ENCODE data around the gene GSTA2.
"Not testable (repeated sequence)": the region's sequence is repeated elsewhere in the genome, so short reads cannot be mapped to it uniquely, and the experiment has no call there.

GRCh38 chr6:52789658-52790057 is 26.4 kb upstream of the GSTA2 start:
- TF ChIP-seq CTCF, POLR2A (IDR thresholded peaks at IDR 0.05): not testable (repeated sequence)
